ENCODE measurements around the gene RIPPLY1. TPM values are rescaled to one million over a fixed set of nuclear protein-coding genes. Genes with fewer than 3 reads are reported as not detected.

RIPPLY1 gene
- total RNA-seq, 1 donor from 2014 or later: not detected

DNA sequence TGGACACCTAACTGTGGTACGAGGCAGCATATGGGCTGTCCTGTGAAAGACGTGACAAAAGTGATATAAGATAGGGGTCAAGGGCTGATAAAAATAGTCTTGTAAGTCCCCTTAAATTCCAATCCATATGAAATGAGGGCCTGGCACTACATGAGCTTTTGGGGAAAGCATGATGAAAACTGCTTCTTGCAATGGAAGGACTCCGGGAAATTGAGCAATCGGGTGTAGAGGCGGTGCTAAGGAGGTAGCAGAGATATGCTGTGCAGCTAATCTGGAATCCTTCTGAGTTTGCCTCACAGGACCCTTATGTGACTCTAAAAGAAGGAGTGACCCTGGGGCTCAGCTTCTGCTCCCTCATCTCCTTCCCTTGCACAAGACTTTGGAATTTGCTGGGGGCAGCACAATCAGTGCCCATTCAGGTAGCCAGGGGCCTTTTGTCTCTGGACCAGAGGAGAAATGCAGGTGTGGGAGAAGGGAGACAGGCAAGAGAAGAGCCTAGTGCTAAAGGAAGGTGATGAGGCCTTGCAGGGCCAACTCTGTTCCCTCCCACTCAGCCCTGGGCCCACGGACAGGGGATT is 29.9 kb upstream of the RIPPLY1 start:
- intact Hi-C loops (cut with micrococcal nuclease): no loop called here
- Mint-ChIP-seq H3K27me3 (ENCODE audit: low read depth) (no peaks in the 10 kb centered on the region), H3K4me3 (ENCODE audit: low read depth) (no peak overlapping the region)

GRCh38 chrX:106932492-106932923 is 29.4 kb upstream of the RIPPLY1 start:
- intact Hi-C loops (cut with micrococcal nuclease): no loop called here
- no peaks in the 10 kb centered on the region for H3K9me3 Mint-ChIP-seq
- H3K27me3 Mint-ChIP-seq (ENCODE audit: low read depth): no peaks in the 10 kb centered on the region
- no peak overlapping the region for H3K4me3 Mint-ChIP-seq (ENCODE audit: low read depth)
- DNase-seq (ENCODE audit: low spot score): no peak
- no peaks in the 10 kb centered on the region for H3K4me1 Mint-ChIP-seq (ENCODE audit: low read depth)
- no peak overlapping the region for H3K27ac Mint-ChIP-seq
- no peaks in the 10 kb centered on the region for H3K36me3 Mint-ChIP-seq (ENCODE audit: low read depth)

More for the DNA sequence above, 29.9 kb upstream of the RIPPLY1 start:
- no peak for DNase-seq (ENCODE audit: low spot score)
- no peaks in the 10 kb centered on the region for H3K9me3 Mint-ChIP-seq
- H3K27ac Mint-ChIP-seq: no peak overlapping the region
- H3K4me1 Mint-ChIP-seq (ENCODE audit: low read depth): no peaks in the 10 kb centered on the region
- no peaks in the 10 kb centered on the region for H3K36me3 Mint-ChIP-seq (ENCODE audit: low read depth)

DNA sequence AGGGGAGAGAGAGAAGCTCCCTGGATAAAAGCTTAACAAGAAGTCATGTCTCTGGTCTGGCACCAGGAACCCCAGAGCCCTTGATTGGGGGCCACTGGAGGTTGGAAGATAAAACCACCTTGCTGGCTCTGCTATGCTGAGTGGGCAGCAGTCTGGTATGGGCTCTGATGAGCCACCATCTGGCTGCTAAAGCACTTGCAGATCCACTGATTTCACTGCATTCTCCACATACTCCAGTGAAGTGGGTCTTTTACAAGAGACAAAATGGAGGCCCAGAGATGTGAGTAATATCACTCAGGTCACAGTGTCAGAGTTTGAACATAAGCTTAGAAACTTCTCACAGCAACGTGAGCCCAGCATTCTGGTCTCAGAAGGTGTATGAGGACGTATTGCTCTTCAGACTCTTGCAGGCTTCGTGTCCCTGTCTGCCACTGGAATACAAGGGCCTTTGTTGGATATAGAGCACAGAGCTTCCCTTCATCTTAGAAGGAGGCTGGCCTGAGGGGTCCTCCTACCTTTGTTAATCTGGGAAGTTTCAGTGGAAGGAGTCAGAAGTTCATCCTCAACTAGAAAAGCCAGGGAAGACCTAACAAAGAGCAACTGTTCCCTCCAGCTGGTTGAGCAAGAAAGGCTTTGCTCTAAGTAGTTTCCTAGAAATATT is 28.8 kb upstream of the RIPPLY1 start:
- no peak for DNase-seq (ENCODE audit: low spot score)
- intact Hi-C loops (cut with micrococcal nuclease): no loop called here
- no peaks in the 10 kb centered on the region for H3K36me3 Mint-ChIP-seq (ENCODE audit: low read depth)
- no peaks in the 10 kb centered on the region for H3K9me3 Mint-ChIP-seq
- H3K4me1 Mint-ChIP-seq (ENCODE audit: low read depth): no peaks in the 10 kb centered on the region
- no peak overlapping the region for H3K4me3 Mint-ChIP-seq (ENCODE audit: low read depth)
- no peak overlapping the region for H3K27ac Mint-ChIP-seq
- H3K27me3 Mint-ChIP-seq (ENCODE audit: low read depth): no peaks in the 10 kb centered on the region

- Mint-ChIP-seq H3K9me3 (no peaks in the 10 kb centered on the region), H3K4me1 (ENCODE audit: low read depth) (no peaks in the 10 kb centered on the region), H3K36me3 (ENCODE audit: low read depth) (no peaks in the 10 kb centered on the region), H3K4me3 (ENCODE audit: low read depth) (no peak overlapping the region), H3K27ac (no peak overlapping the region), H3K27me3 (ENCODE audit: low read depth) (no peaks in the 10 kb centered on the region)
- intact Hi-C loops (cut with micrococcal nuclease): no loop called here
- DNase-seq (ENCODE audit: low spot score): no peak
Observed at GRCh38 chrX:106928227-106928626, 25.1 kb upstream of the RIPPLY1 start.

DNA sequence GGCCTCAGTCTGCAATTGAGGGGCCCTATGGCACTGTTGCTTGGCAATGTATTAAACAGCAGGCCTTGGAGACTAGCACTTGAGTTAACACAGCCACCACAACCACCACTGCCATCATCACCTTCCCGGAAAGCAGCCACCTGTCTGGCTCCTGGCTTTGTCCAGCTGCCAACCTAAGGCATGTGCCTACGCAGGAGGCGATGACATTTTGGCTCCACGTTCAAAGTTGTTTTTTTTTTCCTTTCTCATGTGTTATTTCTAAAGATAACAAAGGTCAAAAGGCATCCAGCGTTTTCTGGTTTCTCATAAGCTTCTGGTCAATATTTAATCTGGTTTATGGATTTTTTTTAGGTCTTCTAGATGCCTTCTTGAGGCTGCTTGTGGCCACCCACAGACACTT is 24.6 kb upstream of the RIPPLY1 start:
- DNase-seq (ENCODE audit: low spot score): no peak
- intact Hi-C loops (cut with micrococcal nuclease): no loop called here
- no peaks in the 10 kb centered on the region for H3K27me3 Mint-ChIP-seq (ENCODE audit: low read depth)
- no peaks in the 10 kb centered on the region for H3K9me3 Mint-ChIP-seq
- H3K4me3 Mint-ChIP-seq (ENCODE audit: low read depth): no peak overlapping the region
- H3K27ac Mint-ChIP-seq: no peak overlapping the region
- no peaks in the 10 kb centered on the region for H3K36me3 Mint-ChIP-seq (ENCODE audit: low read depth)
- no peaks in the 10 kb centered on the region for H3K4me1 Mint-ChIP-seq (ENCODE audit: low read depth)

DNA sequence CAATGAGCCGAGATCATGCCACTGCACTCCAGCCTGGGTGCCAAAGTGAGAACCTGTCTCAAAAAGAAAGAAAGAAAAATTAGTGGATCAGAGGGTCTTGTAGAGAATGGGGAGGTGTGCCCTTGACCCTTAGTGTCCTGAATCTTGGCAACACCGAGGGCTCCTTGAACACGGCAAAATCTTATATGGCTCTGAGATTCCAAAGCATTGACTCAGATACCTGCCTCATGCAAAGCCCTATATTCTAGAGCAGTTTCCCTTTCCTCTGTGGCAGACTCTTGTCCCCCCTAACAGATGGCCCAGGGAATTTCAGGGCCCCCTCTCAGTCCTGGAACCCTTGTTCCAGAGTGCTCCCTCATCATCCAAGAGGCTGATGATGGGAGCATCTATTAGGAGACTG is 23.9 kb upstream of the RIPPLY1 start:
- H3K27me3 Mint-ChIP-seq (ENCODE audit: low read depth): no peaks in the 10 kb centered on the region
- H3K4me3 Mint-ChIP-seq (ENCODE audit: low read depth): no peak overlapping the region
- no peak overlapping the region for H3K27ac Mint-ChIP-seq
- intact Hi-C loops (cut with micrococcal nuclease): no loop called here
- DNase-seq (ENCODE audit: low spot score): no peak
- no peaks in the 10 kb centered on the region for H3K9me3 Mint-ChIP-seq
- H3K4me1 Mint-ChIP-seq (ENCODE audit: low read depth): no peaks in the 10 kb centered on the region
- no peaks in the 10 kb centered on the region for H3K36me3 Mint-ChIP-seq (ENCODE audit: low read depth)

- H3K27ac Mint-ChIP-seq: no peak overlapping the region
- no peaks in the 10 kb centered on the region for H3K36me3 Mint-ChIP-seq (ENCODE audit: low read depth)
- no peaks in the 10 kb centered on the region for H3K9me3 Mint-ChIP-seq
- H3K4me3 Mint-ChIP-seq (ENCODE audit: low read depth): no peak overlapping the region
- no peak for DNase-seq (ENCODE audit: low spot score)
- H3K27me3 Mint-ChIP-seq (ENCODE audit: low read depth): peaks cover 4% of the 10 kb centered on the region
- intact Hi-C loops (cut with micrococcal nuclease): no loop called here
- peaks cover 1% of the 10 kb centered on the region for H3K4me1 Mint-ChIP-seq (ENCODE audit: low read depth)
Observed at GRCh38 chrX:106921637-106922036, 18.5 kb upstream of the RIPPLY1 start.

GRCh38 chrX:106919932-106920452 is 16.9 kb upstream of the RIPPLY1 start, which contains the start of gene CLDN2:
CLDN2 (plus strand) TSS chrX:106920402; CDS start chrX:106928229, 7,827 bp downstream.
- Mint-ChIP-seq H3K36me3 (ENCODE audit: low read depth) (no peaks in the 10 kb centered on the region), H3K27me3 (ENCODE audit: low read depth) (peaks cover 7% of the 10 kb centered on the region), H3K27ac (no peak within 1 kb of the TSS), H3K4me1 (ENCODE audit: low read depth) (peaks cover 1% of the 10 kb centered on the region), H3K4me3 (ENCODE audit: low read depth) (no peak within 1 kb of the TSS), H3K9me3 (no peaks in the 10 kb centered on the region)
- intact Hi-C loops (cut with micrococcal nuclease): no loop called here
- DNase-seq (ENCODE audit: low spot score): no peak

GRCh38 chrX:106917830-106918500 is 14.8 kb upstream of the RIPPLY1 start:
- H3K9me3 Mint-ChIP-seq: no peaks in the 10 kb centered on the region
- H3K27ac Mint-ChIP-seq: no peak overlapping the region
- H3K36me3 Mint-ChIP-seq (ENCODE audit: low read depth): no peaks in the 10 kb centered on the region
- no peak for DNase-seq (ENCODE audit: low spot score)
- H3K4me1 Mint-ChIP-seq (ENCODE audit: low read depth): peaks cover 1% of the 10 kb centered on the region
- intact Hi-C loops (cut with micrococcal nuclease): no loop called here
- H3K27me3 Mint-ChIP-seq (ENCODE audit: low read depth): peaks cover 7% of the 10 kb centered on the region
- no peak overlapping the region for H3K4me3 Mint-ChIP-seq (ENCODE audit: low read depth)

- Mint-ChIP-seq H3K4me1 (ENCODE audit: low read depth) (no peaks in the 10 kb centered on the region), H3K4me3 (ENCODE audit: low read depth) (no peak overlapping the region), H3K27me3 (ENCODE audit: low read depth) (peaks cover 7% of the 10 kb centered on the region), H3K36me3 (ENCODE audit: low read depth) (no peaks in the 10 kb centered on the region), H3K27ac (no peak overlapping the region), H3K9me3 (no peaks in the 10 kb centered on the region)
- no peak for DNase-seq (ENCODE audit: low spot score)
- intact Hi-C loops (cut with micrococcal nuclease): no loop called here
Observed at GRCh38 chrX:106912864-106913263, 9.7 kb upstream of the RIPPLY1 start.

- Mint-ChIP-seq H3K27me3 (ENCODE audit: low read depth) (no peaks in the 10 kb centered on the region), H3K27ac (no peak overlapping the region), H3K9me3 (no peaks in the 10 kb centered on the region), H3K4me3 (ENCODE audit: low read depth) (no peak overlapping the region), H3K4me1 (ENCODE audit: low read depth) (no peaks in the 10 kb centered on the region), H3K36me3 (ENCODE audit: low read depth) (no peaks in the 10 kb centered on the region)
- intact Hi-C loops (cut with micrococcal nuclease): no loop called here
- no peak for DNase-seq (ENCODE audit: low spot score)
Observed at GRCh38 chrX:106906361-106906760, 3.2 kb upstream of the RIPPLY1 start.

- no peaks in the 10 kb centered on the region for H3K36me3 Mint-ChIP-seq (ENCODE audit: low read depth)
- H3K4me3 Mint-ChIP-seq (ENCODE audit: low read depth): no peak overlapping the region
- H3K27me3 Mint-ChIP-seq (ENCODE audit: low read depth): no peaks in the 10 kb centered on the region
- H3K27ac Mint-ChIP-seq: no peak overlapping the region
- H3K4me1 Mint-ChIP-seq (ENCODE audit: low read depth): no peaks in the 10 kb centered on the region
- intact Hi-C loops (cut with micrococcal nuclease): no loop called here
- H3K9me3 Mint-ChIP-seq: no peaks in the 10 kb centered on the region
- no peak for DNase-seq (ENCODE audit: low spot score)
Observed at GRCh38 chrX:106905064-106905708, 2.0 kb upstream of the RIPPLY1 start.
